Medulla oblongata (tissue), 1 donor: ENCODE results near the gene SYTL3.
"Not testable (repeated sequence)": the region's sequence is repeated elsewhere in the genome, so short reads cannot be mapped to it uniquely, and the experiment has no call there.

ENCODE experiments used
- DNase-seq: peaks from one replicate; pipeline ENCODE4 v3.0.0-alpha.2; 2015; ENCODE audit errors: extremely low spot score

The SYTL3 gene

DNA sequence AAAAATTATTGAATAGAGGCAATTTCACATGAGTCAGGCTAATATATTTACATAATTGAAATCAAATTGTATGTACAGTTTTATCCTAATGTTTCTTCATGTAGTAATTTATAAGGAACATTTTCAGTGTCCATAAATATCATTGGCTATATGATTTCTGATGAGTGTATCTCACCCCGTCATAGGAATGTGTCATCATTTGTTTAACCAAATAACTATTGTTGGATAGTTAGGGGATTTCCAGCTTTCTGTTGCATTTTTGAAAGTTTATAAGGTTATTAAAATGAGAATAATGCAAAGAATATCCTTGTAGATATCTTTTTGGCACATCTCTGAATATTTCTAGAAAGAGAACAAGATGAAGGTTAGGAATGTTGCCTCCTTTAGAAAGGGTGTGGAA, 39.0 kb downstream of the SYTL3 start:
- no peak for DNase-seq

DNA sequence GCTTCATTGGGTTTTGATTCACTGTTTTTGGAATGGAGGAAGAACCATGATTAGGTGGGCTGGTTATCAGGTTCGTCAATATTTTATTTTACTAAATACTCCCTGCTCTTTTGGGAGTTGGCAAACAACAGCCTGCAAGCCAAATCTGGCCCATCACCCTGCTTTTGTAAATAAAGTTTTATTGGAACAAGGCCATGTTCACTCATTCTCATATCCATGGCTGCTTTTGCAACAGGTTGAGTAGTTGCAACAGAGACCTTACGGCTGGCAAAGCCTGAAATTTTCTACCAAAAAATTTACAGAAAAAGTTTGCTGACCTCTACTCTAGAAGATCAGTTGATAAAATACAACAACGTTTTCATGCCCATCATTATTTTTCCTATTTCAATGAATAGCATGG, 45.1 kb downstream of the SYTL3 start:
- no peak for DNase-seq

DNA sequence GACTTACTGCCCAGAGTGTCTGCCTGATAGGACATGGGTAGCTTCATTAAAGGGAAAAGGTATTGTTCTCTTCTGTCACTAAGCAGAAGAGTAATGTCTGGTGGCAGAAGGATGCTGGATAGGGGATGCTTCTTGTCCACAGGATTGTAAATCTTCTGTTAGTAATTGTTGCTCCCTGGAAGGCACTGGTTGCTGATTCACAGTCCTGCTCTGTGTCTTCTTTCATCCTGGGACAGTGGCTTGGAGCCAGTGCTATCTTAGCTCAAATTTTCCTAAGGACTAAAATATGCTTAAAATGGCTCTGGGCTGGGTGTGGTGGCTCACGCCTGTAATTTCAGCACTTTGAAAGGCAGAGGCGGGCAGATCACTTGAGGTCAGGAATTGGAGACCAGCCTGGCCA, 48.0 kb downstream of the SYTL3 start:
- DNase-seq = no peak

DNA sequence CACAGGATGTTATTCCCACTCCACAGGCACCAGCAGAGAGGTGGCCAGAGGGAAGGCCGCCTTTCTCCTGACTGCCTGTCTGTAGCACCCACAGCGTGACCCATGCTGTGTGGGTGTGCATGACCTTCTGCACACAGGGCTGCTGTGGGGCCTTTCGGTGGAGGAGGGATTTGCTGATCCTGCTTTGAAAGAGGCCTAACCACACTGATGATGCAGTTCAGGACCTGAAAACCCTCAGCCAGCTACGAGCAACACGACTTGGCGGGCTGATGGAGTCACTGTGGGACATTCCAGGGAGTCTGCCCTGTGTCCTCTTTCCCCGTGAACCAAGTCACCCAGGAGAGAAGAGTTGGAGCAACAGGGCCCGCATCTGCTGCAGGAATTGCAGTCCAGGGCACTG, 49.1 kb downstream of the SYTL3 start:
- DNase-seq = no peak

DNA sequence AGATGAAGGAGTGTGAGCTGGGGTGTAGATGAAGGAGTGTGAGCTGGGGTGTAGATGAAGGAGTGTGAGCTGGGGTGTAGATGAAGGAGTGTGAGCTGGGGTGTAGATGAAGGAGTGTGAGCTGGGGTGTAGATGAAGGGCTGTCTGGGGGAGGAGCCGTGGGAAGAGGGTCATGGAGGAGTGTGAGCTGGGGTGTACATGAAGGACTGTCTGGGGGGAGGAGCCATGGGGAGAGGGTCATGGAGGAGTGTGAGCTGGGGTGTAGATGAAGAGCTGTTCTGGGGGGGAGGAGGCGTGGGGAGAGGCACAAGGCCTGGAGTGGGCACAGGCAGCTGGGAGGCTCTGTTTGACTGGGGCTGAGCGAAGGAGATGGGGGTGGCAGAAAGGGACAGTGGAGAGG, 51.4 kb downstream of the SYTL3 start:
- not testable (repeated sequence) for DNase-seq

DNA sequence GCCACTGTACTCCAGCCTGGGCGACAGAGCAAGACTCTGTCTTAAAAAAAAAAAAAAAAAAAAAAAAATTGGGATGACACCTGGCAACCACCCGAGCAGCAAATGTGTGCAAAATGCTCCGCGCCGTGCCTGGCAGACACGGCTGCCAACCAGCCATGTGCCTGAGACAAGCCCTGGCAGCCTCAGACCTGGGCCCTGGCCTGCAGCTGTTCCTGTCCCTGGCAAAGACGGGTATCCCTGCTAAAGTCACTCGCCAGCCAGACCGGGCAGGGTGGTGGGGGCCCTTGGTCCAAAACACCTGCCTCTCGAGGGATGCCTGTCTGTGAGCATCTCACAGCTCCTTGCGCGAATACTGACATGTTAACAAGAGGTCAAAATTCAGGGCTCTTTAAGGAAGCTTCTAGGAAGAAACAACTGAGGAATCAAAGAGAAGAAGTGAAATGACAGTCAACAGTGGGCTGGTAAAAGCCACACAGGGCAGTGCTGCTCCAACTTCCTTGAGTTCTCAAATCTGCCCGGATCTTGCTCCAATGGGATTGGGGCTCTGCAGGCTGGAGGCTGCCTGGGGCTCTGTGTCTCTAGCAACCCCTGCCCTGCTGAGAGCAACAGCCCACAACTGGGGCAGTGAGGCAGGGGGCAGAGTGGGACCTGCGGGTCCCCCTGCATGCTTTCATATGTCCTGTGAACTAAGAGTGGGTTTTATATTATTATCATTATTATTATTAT, 53.4 kb downstream of the SYTL3 start:
- DNase-seq = no peak

DNA sequence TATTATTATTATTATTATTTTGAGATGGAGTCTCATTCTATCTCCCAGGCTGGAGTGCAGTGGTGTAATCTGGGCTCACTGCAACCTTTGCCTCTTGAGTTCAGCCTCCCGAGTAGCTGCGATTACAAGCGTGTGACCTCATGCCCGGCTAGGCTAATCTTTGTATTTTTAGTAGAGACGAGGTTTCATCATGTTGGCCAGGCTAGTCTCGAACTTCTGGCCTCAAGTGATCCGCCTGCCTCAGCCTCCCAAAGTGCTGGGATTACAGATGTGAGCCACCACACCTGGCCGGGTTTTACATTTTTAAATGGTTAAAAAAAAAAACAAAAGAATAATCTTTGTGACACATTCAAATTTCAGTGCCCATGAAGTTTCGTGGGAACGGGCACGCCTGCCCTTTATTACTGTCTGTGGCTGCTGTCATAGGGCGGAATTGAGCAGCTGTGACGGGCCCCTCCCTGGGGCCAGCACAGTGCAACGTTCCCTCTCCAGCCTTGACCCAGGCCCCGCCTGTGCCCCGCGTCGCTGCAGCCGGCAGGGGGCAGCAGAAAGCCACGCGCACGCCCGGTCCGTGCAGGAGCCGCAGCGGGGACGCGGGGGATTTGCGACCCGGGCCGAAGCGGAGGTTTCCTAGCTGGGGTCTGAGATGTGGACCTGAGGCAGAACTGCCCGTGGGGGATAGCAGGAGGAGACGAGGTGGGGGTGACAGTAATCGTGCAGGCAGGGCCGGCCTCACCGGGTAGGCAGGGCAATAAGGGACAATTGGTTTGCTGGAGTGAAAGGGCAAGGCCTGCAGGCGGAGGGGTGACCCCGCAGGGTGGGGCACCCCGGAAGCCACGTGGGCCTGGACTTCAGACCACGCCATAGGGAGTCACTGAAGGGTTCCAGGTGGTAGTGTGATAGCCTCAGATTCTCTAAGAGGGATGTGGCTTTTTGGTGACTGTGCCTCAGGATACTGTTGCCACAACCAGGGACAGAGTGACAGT, 54.3 kb downstream of the SYTL3 start:
- peak; percentile 68 for DNase-seq

DNA sequence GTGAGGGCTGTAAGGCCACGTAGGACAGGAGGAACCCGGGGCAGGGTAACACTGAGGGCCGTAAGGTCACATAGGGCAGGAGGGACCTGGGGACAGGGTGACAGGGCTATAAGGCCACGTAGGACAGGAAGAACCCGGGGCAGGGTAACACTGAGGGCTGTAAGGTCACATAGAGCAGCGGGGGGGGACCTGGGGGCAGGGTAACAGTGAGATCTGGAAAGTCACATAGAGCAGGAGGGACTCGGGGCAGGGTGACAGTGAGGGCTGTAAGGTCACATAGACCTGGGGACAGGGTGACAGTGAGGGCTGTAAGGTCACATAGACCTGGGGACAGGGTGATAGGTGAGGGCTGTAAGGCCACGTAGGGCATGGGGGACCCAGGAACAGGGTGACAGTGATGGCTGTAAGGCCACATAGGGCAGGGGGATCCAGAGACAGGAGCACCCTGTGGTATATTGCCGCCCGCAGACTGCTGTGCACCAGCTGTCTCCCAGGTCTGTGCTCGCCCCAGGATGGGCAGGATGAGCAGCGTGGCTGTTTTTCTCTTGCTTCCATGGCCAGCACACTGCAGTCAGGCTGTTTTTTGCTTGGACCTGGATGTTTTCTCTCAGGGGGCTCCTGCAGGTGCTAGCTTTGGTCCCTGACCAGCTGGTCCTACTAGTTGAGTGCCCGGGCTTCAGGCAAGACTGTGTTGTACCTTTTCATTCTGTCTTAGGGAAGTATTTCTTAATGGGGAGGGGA, 55.7 kb downstream of the SYTL3 start:
- DNase-seq = no peak

DNA sequence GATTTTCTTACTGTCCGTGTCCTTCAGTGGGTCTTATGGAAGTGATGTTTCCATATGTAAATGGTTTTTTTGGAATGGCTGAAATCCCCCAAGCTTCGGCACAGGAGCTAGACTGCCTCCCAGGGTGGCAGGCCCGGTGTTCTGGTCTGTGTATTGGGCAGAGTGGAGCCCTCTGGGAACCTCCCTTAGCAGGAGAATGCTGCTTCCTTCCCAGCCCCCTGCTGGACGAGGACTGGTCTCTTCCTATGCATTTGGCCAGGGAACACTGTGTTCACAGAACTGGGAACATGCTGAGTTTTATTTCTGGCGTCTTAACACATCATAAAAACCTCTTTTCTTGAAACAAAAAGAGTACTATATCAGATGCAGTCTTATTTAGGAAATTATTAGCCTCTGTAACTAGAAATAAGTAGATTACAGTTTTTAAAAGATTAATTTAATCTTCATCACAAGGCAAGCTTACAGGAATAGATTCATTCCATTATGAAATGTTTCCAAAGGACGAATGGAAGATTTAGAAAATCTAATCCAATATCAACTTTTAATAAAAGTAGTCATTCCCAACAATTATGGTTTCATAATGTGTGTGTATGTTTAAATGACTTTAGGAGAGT, 56.6 kb downstream of the SYTL3 start:
- no peak for DNase-seq

DNA sequence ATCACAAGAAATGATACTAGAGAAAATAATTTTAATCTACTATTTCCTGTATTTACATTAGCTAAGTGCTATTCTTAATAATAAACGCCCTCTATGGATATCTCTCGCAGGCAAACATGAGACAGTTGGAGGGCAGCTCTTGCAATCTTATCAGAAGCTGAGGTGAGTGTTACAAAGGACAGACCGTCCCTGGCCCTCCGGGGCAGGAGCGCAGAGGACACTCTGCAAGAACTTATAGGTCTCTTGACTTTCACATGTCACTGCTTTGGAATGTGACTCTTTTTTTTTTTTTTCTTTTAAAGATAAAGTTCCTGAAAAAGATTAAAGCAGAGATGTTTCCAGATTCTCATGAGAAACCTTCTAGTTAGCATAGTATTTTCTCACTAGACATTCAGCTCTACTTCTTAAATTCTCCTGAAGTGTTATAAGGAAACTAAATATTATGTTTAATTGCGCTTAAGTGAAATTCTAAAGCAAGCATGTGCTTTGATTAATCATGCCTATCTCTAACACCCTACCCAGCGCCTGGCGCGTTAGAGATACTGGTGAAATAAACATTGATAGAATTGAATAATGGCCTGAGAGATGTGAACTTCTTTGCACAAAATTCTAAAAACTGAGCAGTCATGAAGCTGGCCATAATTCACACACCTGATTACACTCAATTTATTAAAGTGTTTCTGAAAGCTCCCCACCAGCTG, 57.4 kb downstream of the SYTL3 start:
- no peak for DNase-seq

DNA sequence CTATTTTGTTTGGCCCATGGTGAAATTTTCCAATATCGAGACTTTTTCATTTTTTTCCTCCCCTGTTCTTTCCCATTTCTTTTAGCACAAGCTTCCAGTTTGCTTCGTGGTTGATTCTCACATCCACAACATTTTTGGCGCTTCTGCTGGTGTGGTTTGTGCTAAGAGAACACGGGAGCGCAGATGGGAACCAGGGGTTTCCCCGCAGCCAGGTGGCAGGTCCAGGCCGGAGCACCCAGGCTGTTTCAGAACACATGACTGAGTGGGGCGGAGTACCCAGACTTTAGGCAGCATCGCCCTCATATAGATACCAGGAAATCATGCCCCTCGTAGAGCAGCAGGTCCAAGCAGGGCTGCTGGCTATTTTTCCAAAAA, 58.0 kb downstream of the SYTL3 start:
- no peak for DNase-seq

DNA sequence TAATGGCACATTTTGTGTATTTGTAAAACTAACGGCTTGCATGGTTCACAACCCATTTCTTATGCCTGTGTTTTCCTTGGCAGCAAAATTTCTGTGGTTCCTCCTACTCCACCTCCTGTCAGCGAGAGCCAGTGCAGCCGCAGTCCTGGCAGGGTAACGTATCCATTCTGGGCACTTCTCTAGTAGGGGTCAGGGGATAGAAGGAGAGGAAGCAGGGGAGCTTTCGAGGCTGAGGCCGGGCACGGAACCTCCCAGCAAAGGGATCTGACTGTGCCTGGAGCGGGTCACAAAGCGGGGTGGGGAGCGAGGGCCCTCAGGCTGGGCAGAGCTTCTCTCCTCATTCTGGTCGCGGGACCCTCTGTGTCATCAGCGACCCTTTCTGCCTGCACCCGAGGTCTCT, 58.4 kb downstream of the SYTL3 start:
- DNase-seq = peak; percentile 27

DNA sequence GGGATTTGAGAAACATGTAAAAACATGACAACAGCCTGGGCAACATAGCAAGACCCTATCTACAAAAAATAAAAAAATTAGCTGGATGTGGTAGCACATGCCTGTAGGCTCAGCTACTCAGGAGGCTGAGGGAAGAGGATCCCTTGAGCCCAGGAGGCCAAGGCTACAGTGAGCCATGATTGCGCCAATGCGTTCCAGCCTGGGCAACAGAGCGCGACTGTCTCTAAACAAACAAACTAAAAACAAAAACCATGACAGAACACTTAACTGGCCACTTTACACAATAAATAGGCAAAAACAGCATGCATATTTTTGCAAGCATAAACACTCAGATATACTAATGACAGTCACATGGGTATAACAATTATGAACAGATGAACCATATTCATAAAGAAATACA, 60.0 kb downstream of the SYTL3 start:
- DNase-seq = no peak

DNA sequence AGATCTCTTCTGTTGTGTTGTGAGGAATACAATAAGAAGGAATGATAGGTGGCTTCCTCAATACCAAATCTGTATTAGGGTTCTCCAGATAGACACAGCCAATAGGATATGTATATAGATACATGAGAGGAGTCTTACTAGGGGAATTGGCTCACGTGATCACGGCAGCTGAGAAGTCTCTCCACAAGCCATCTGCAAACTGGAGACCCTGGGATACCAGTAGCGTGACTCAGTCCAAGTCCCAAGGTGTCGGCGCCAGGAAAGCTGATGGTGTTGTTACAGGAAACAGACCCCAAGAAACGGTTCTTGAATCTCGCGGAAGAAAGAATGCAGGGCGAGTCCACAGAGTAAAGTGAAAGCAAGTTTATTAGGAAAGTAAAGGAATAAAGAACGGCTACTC, 61.4 kb downstream of the SYTL3 start:
- no peak for DNase-seq

DNA sequence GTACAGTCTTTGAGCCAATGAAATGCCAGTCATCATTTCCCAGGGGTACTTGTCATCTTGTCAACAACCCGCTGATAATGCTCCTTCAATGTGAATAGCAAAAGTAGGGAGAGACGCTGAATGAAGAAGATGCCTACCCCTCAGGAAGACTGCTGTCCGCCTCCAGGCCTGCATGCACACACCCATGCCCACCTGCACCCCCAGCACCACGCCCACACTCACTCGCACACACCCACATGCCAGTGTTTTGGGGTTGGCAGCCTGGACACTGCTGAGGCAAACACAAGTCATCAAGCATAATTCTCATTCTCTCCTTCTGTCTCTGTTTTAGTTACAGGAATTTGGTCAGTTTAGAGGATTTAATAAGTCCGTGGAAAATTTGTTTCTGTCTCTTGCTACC, 63.6 kb downstream of the SYTL3 start:
- DNase-seq = no peak

DNA sequence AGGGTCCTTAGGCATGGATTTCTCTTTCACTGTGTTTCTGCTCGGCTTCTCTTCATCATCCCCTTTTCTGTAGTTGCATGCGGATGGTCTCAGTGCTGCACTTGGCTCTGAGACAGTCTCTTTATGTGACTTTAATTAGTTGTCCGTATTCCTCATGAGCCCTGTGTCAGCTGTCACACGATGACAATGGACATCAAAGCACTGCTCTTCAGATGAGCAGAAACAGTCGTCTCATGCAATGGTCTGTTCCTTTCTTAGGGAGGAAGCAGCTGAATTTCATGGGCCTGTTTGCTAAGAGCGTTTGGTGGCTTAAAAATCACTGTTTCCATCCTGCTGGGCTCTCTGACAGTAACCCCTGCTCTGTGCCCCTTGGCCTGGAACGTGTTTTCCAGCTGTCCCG, 64.9 kb downstream of the SYTL3 start:
- DNase-seq = no peak

DNA sequence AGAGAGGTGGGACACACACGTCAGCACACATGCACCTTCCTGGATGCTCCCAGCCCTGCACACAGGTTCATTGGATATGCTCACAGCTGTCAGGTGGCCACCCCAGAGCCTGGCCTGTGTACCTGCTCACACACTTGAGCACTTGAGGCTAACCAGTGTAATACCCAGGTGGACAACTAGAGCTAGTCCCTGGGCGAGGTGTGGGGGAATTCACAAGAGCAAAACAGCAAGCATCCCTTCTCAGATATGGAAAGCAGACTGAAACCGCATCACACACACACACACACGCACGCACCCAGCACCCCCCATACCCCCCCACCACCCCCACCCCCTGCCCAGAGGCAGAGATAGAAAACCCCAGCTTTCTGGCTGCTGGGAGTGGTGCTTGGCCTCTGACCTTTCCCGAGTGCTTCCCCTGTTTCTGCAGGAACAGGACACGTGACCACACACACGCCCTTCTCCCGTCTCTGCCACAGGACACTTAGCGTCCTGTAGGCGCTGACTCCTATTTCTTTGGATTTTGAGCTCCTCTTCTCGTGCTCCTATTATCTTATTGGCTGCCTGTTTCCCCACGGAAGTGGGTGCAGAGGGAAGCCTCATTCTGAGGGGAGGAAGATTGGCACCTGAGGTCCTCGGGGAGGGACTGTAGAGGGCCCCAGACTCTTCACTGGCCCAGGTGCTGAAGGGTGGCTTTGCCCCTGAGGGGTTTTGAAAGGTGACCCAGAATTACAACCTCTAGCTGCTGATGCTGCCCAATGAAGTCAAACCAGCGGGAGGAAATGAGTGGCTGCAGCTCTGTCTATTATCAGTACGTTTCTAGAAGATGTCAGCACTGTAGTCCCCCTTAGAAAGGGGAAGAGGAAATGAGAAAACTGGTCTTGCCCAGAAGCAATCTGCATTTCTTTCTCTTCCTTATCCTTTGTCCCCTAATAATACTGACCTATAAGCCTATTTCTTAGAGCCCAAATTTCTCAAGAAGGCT, 65.8 kb downstream of the SYTL3 start:
- peak; percentile 65 for DNase-seq

DNA sequence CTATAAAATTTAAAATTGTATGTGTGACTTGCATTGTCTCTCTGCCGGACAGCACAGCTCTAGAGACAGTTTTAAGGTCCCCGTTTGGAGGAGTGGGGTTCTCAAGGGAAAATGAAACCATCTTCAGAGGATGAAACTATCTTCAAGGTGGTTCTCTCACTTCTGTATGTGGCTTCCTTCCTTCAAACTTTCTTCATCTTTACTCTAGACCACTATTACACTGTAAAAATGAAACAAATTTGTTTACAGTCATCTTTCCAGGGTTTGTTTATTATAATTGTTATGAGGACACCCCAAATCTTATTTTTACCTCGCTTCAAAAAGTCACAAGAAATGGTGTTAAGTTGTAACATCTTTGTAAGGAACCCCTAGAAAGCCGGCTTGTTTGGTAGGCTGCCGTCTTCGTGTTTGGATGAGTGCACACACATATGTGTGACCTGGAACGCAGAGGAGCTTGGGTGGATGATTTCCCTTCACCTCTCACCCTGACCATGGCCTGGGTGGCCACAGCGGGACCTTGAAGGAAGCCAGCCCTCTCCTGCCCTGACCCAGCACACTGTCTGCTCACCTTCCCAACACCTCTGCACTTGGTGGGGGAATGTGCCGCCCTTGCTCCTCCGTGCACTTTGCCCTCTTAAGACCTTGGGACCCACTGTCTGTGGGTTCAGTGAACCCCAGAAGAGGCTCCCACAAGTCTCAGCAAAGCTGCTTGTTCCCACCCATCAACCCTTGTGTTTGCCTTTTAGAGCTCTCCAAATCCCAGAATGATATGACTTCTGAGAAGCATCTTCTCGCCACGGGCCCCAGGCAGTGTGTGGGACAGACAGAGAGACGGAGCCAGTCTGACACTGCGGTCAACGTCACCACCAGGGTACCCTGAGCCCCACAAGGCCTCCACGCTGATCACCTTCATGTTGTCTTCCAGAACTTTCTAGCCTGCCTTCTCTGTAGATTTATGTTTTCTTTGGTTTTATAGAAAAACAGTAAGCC, 67.8 kb downstream of the SYTL3 start:
- no peak for DNase-seq
